Stomach (tissue), 9 donors: Measurements from ENCODE around the gene CCDC74A. TPM values are rescaled to one million over a fixed set of nuclear protein-coding genes. Genes with fewer than 3 reads are reported as not detected.
"Not testable (repeated sequence)": the region's sequence is repeated elsewhere in the genome, so short reads cannot be mapped to it uniquely, and the experiment has no call there.

Source experiments
- DNase-seq, 2 donors: peaks; one replicate each; pipeline versions ENCODE4 v3.0.0 to v3.0.0-alpha.2; 2013 to 2019
- H3K27ac ChIP-seq, 5 donors: fragments of 200-600 bp in 4 of 5; sonication (generic) in 4 of 5; one replicate each; pipeline ENCODE4 v1.5.1; 2013 to 2019; ENCODE audit warnings: mild to moderate bottlenecking in 1 of 5, moderate library complexity in 1 of 5
- H3K27me3 ChIP-seq, 3 donors: fragments of 200-600 bp; sonication (generic); one replicate each; pipeline ENCODE4 v1.5.1; 2017 to 2019; ENCODE audit warnings: mixed run types in 1 of 3
- H3K36me3 ChIP-seq, 4 donors: fragments of 200-600 bp; sonication (generic); 1 replicate in 3 of 4; 2 replicates in 1 of 4; pipeline ENCODE4 v1.5.1; 2016 to 2019
- H3K4me1 ChIP-seq, 4 donors: fragments of 200-600 bp; sonication (generic); one replicate each; pipeline ENCODE4 v1.5.1; 2016 to 2019
- H3K4me3 ChIP-seq, 4 donors: fragments of 200-600 bp; sonication (generic) in 3 of 4; one replicate each; pipeline ENCODE4 v1.5.1; 2016 to 2019; ENCODE audit warnings: mild to moderate bottlenecking in 1 of 4
- H3K9me3 ChIP-seq, 4 donors: fragments of 200-600 bp; sonication (generic); one replicate each; pipeline ENCODE4 v1.5.1; 2016 to 2019
- CTCF ChIP-seq, 7 experiments: fragments of 450-650 bp in 4 of 7; fragments of 200-600 bp in 3 of 7; sonication (generic) in 3 of 7; IDR thresholded peaks; one replicate each; pipeline ENCODE4 v1.5.1; 2016 to 2019; ENCODE audit warnings: antibody characterized with exemption in 7 of 7, control low read depth in 2 of 7, mild to moderate bottlenecking in 1 of 7
- EP300 ChIP-seq: sonication (generic); formaldehyde crosslinking; IDR thresholded peaks from one replicate; pipeline ENCODE4 v1.6.1; 2017; ENCODE audit warnings: antibody characterized with exemption
- POLR2A ChIP-seq, 4 donors: fragments of 450-650 bp; IDR thresholded peaks; one replicate each; pipeline ENCODE4 v1.6.1; 2016; ENCODE audit warnings: antibody characterized with exemption in 4 of 4, control low read depth in 2 of 4, mild to moderate bottlenecking in 1 of 4, moderate library complexity in 1 of 4
- POLR2AphosphoS5 ChIP-seq, 3 donors: sonication (generic); formaldehyde crosslinking; IDR thresholded peaks; one replicate each; pipeline ENCODE4 v1.6.1; 2016; ENCODE audit warnings: antibody characterized with exemption in 3 of 3
- WGBS, 5 donors: extraction: QIAGEN DNeasy Blood & Tissue Kit in 3 of 5; methylation state at CpG; one replicate each; pipeline versions ENCODE4 v1.1.5 to v1.1.7; 2013 to 2018; 5-methylcytosine and 5-hydroxymethylcytosine counted together
- intact Hi-C: fragments of 100-400 bp; cut with DNase I; formaldehyde crosslinking; loops from one replicate; pipeline ENCODE4 v1.15.1; 2023; ENCODE audit warnings: low total_unique reads
- polyA plus RNA-seq, 3 donors: library from polyadenylated mRNA; stranded (reverse); fragments of 200-250 nt; gene quantifications; one replicate each; pipeline ENCODE4 v1.2.3, GENCODE V29; 2013
- total RNA-seq, 5 donors: library from RNA; depleted of rRNA; stranded (reverse); fragments of >200 nt; gene quantifications; one replicate each; pipeline versions ENCODE4 v1.1.0 to v1.2.3, GENCODE V29; 2014 to 2016
- donor health status: healthy with polysubstance abuse.
- donor health status: Bipolar disorder and iron deficiency.
- donor health status: healthy.

Gene CCDC74A
- total and polyA plus RNA-seq, 8 donors, result 0.45 to 7.3 (median 3.7) TPM; not detected in 1

GRCh38 chr2:131543385-131543891 lies 15.8 kb downstream of the CCDC74A start:
- Histone ChIP-seq H3K27me3 (no peaks in the 10 kb centered on the region), H3K36me3 (no peaks in the 10 kb centered on the region), H3K4me1 (no peaks in the 10 kb centered on the region), H3K27ac (no peak overlapping the region), H3K4me3 (no peak overlapping the region), H3K9me3 (no peaks in the 10 kb centered on the region)
- intact Hi-C loops, result no loop called here
- TF ChIP-seq POLR2A (IDR thresholded peaks at IDR 0.05) (no peak), CTCF (IDR thresholded peaks at IDR 0.05) (no peak)
- DNase-seq, result no peak
- WGBS, 5 donors, result 91 to 96% (median 94%) methylated on average over 15 to 22 of the region's 22 CpGs

- H3K36me3 ChIP-seq, H3K4me1 ChIP-seq, H3K27me3 ChIP-seq, DNase-seq, H3K9me3 ChIP-seq, intact Hi-C loops, H3K4me3 ChIP-seq, H3K27ac ChIP-seq: not testable (repeated sequence)
- 77 to 89% (median 86%) methylated on average over 6 to 22 of the region's 26 CpGs for WGBS, 5 donors
Measured at GRCh38 chr2:131544006-131544812, 16.5 kb downstream of the CCDC74A start.

GRCh38 chr2:131544813-131545165 lies 17.1 kb downstream of the CCDC74A start:
- 74 to 93% (median 89%) methylated on average over 2 to 3 of the region's 7 CpGs for WGBS, 5 donors
- H3K9me3 ChIP-seq, result not testable (repeated sequence)

GRCh38 chr2:131552871-131553270 lies 25.2 kb downstream of the CCDC74A start:
- Histone ChIP-seq H3K27ac (no peak overlapping the region), H3K36me3 (no peaks in the 10 kb centered on the region), H3K4me1 (no peaks in the 10 kb centered on the region), H3K27me3 (peaks cover 0 to 25% (median 0%) of the 10 kb centered on the region in 3 donors), H3K4me3 (no peak overlapping the region), H3K9me3 (no peaks in the 10 kb centered on the region)
- TF ChIP-seq POLR2A (IDR thresholded peaks at IDR 0.05) (no peak), POLR2AphosphoS5 (IDR thresholded peaks at IDR 0.05) (no peak), CTCF (IDR thresholded peaks at IDR 0.05) (no peak), EP300 (no peak)
- 66 to 82% (median 74%) methylated on average over 11 of the region's 11 CpGs for WGBS, 5 donors
- intact Hi-C loops, result no loop called here
- no peak for DNase-seq

More at GRCh38 chr2:131544813-131545165, 17.1 kb downstream of the CCDC74A start:
- H3K27me3 ChIP-seq, H3K36me3 ChIP-seq, H3K4me1 ChIP-seq, H3K4me3 ChIP-seq, H3K27ac ChIP-seq, intact Hi-C loops, DNase-seq: not testable (repeated sequence)

GRCh38 chr2:131556998-131557397 lies 29.3 kb downstream of the CCDC74A start:
- no peak overlapping the region for H3K27ac ChIP-seq
- WGBS, 5 donors, result 76 to 90% (median 81%) methylated on average over 7 of the region's 7 CpGs
- H3K4me1 ChIP-seq, result no peaks in the 10 kb centered on the region
- TF ChIP-seq CTCF (IDR thresholded peaks at IDR 0.05) (no peak), POLR2A (IDR thresholded peaks at IDR 0.05) (no peak), POLR2AphosphoS5 (IDR thresholded peaks at IDR 0.05) (no peak), EP300 (no peak)
- no peaks in the 10 kb centered on the region for H3K9me3 ChIP-seq
- H3K27me3 ChIP-seq, result peaks cover 0 to 34% (median 0%) of the 10 kb centered on the region in 3 donors
- DNase-seq, result no peak
- no peaks in the 10 kb centered on the region for H3K36me3 ChIP-seq
- no peak overlapping the region for H3K4me3 ChIP-seq
- intact Hi-C loops, result no loop called here
